A549 (cell line): ENCODE data around the gene KRT76. TPM values are rescaled to one million over a fixed set of nuclear protein-coding genes. Genes with fewer than 3 reads are reported as not detected.

ENCODE experiments used
- ATAC-seq, 2 experiments: fragments of 200-7000 bp in 1 of 2; fragments of >200 bp in 1 of 2; cut with Nextera tagmentation in 1 of 2; cut with Tn5 transposase in 1 of 2; 3 replicates each; pipeline versions ENCODE4 v1.8.0 to v1.9.1; 2018 to 2020; ENCODE audit warnings: mild to moderate bottlenecking in 1 of 2, moderate library complexity in 1 of 2
- CTCF ChIA-PET: fragments of 300-600 bp; sonication (Branson Sonifier 250); formaldehyde crosslinking; extraction: SDS; loops from one replicate; lab custom pipeline; 2021; ENCODE audit warnings: antibody characterized with exemption, inconsistent platforms; lab: Yijun Ruan, JAX
- POLR2A ChIA-PET: fragments of 350-600 bp; formaldehyde crosslinking; extraction: SDS; loops from one replicate; lab custom pipeline; 2021; ENCODE audit warnings: antibody characterized with exemption, inconsistent platforms; lab: Yijun Ruan, JAX
- DNase-seq, 2 experiments: peaks; one replicate each; pipeline versions ENCODE4 v3.0.0 to v3.0.0-alpha.2; 2011 to 2016; ENCODE audit warnings: low read depth in 1 of 2, low spot score in 1 of 2
- FAIRE-seq: peaks from 2 replicates; lab custom pipeline; 2011; peaks lifted over from hg19 to GRCh38; lab: Jason Lieb, UNC
- H3K27ac ChIP-seq, 2 experiments: fragments of >200 bp; sonication (Bioruptor Twin); formaldehyde crosslinking; 3 replicates each; pipeline ENCODE4 v1.5.1; 2016 to 2017
- H3K4me1 ChIP-seq: fragments of >200 bp; sonication (Bioruptor Twin); formaldehyde crosslinking; 3 replicates; pipeline ENCODE4 v1.6.1; 2016
- H3K4me2 ChIP-seq: fragments of >200 bp; sonication (Bioruptor Twin); formaldehyde crosslinking; 3 replicates; pipeline ENCODE4 v1.6.1; 2016
- H3K4me3 ChIP-seq: fragments of >200 bp; sonication (Bioruptor Twin); formaldehyde crosslinking; 3 replicates; pipeline ENCODE4 v1.5.1; 2016
- H3K9me3 ChIP-seq: fragments of >200 bp; sonication (Bioruptor Twin); formaldehyde crosslinking; 3 replicates; pipeline ENCODE4 v1.6.1; 2016
- BHLHE40 ChIP-seq: IDR thresholded peaks from 2 replicates; pipeline ENCODE4 v1.6.1; 2012; ENCODE audit warnings: low read depth, low read length, inconsistent platforms
- CBX2 ChIP-seq: fragments of 200-600 bp; sonication (generic); IDR thresholded peaks from 2 replicates; pipeline ENCODE4 v1.6.1; 2016; ENCODE audit warnings: low read depth, mild to moderate bottlenecking, borderline replicate concordance
- CEBPB ChIP-seq, 2 experiments: fragments of >200 bp in 1 of 2; sonication (Bioruptor Twin) in 1 of 2; formaldehyde crosslinking in 1 of 2; IDR thresholded peaks; 2 replicates each; pipeline ENCODE4 v1.6.1; 2012 to 2016
- E2F6 ChIP-seq: IDR thresholded peaks from 2 replicates; pipeline ENCODE4 v1.6.1; 2012; ENCODE audit warnings: low read depth, borderline replicate concordance
- EHMT2 ChIP-seq: fragments of 200-600 bp; sonication (generic); IDR thresholded peaks from 2 replicates; pipeline ENCODE4 v1.6.1; 2016; ENCODE audit warnings: antibody characterized with exemption, low read depth, mild to moderate bottlenecking, moderate library complexity
- EP300 ChIP-seq, 2 experiments: fragments of >200 bp; sonication (Bioruptor Twin); formaldehyde crosslinking; IDR thresholded peaks; 2 replicates in 1 of 2; 3 replicates in 1 of 2; pipeline ENCODE4 v1.6.1; 2016 to 2017
- FOSB ChIP-seq: fragments of 250-450 bp; sonication (Bioruptor Pico); IDR thresholded peaks from 2 replicates; pipeline ENCODE4 v1.5.0; 2020; ENCODE audit warnings: mild to moderate bottlenecking, moderate library complexity
- FOSL2 ChIP-seq, 2 experiments: fragments of 450-650 bp in 1 of 2; fragments of >200 bp in 1 of 2; sonication (Bioruptor Twin) in 1 of 2; formaldehyde crosslinking; IDR thresholded peaks; 2 replicates each; pipeline versions ENCODE4 v1.5.0 to v1.6.1; 2016 to 2020; ENCODE audit warnings: mild to moderate bottlenecking in 1 of 2, moderate library complexity in 1 of 2
- HEYL ChIP-seq: fragments of 250-450 bp; sonication (Bioruptor Pico); IDR thresholded peaks from 2 replicates; pipeline ENCODE4 v1.8.0; 2021; ENCODE audit warnings: mild to moderate bottlenecking, moderate library complexity
- HOXB13 ChIP-seq: fragments of 250-450 bp; sonication (Bioruptor Pico); IDR thresholded peaks from 2 replicates; pipeline ENCODE4 v1.5.0; 2020; ENCODE audit warnings: low read depth, mild to moderate bottlenecking, moderate library complexity
- HOXB5 ChIP-seq: fragments of 250-450 bp; sonication (Bioruptor Pico); IDR thresholded peaks from 2 replicates; pipeline ENCODE4 v1.5.0; 2020; ENCODE audit warnings: mild to moderate bottlenecking, moderate library complexity
- JUNB ChIP-seq: fragments of >200 bp; sonication (Bioruptor Twin); formaldehyde crosslinking; IDR thresholded peaks from 2 replicates; pipeline ENCODE4 v1.6.1; 2016
- KDM1A ChIP-seq: fragments of 200-600 bp; sonication (generic); IDR thresholded peaks from 2 replicates; pipeline ENCODE4 v1.6.1; 2016; ENCODE audit warnings: low read depth, mild to moderate bottlenecking
- NPAS2 ChIP-seq: fragments of 250-450 bp; sonication (Bioruptor Pico); IDR thresholded peaks from 2 replicates; pipeline ENCODE4 v1.8.0; 2022; ENCODE audit warnings: mild to moderate bottlenecking, moderate library complexity, borderline replicate concordance
- NR3C1 ChIP-seq: fragments of >200 bp; sonication (Bioruptor Twin); formaldehyde crosslinking; IDR thresholded peaks from 3 replicates; pipeline ENCODE4 v1.6.1; 2017
- POLR2AphosphoS2 ChIP-seq: conservative IDR thresholded peaks from 2 replicates; pipeline ENCODE4 v1.6.1; 2012; ENCODE audit warnings: low read length, improper control_type of control experiment, inconsistent platforms
- REST ChIP-seq: fragments of 200-600 bp; sonication (generic); IDR thresholded peaks from 2 replicates; pipeline ENCODE4 v1.6.1; 2016; ENCODE audit warnings: antibody characterized with exemption, mild to moderate bottlenecking, moderate library complexity
- RFX5 ChIP-seq: fragments of 450-650 bp; IDR thresholded peaks from 2 replicates; pipeline ENCODE4 v1.7.1; 2014; ENCODE audit warnings: antibody characterized with exemption, mild to moderate bottlenecking, moderate library complexity
- ZC3H11A ChIP-seq: fragments of 450-650 bp; IDR thresholded peaks from 2 replicates; pipeline ENCODE4 v1.6.1; 2014; ENCODE audit warnings: antibody characterized with exemption, mild to moderate bottlenecking
- ZFP36 ChIP-seq: fragments of 450-650 bp; IDR thresholded peaks from 2 replicates; pipeline ENCODE4 v1.6.1; 2014; ENCODE audit warnings: borderline replicate concordance; ENCODE audit not compliant: partially characterized antibody
- ZSCAN20 ChIP-seq: fragments of 250-450 bp; sonication (Bioruptor Pico); IDR thresholded peaks from 2 replicates; pipeline ENCODE4 v1.8.0; 2022; ENCODE audit warnings: mild to moderate bottlenecking, moderate library complexity
- WGBS: methylation state at CpG from one replicate; pipeline ENCODE4 v1.1.6; 2017; ENCODE audit errors: missing lambda C conversion rate; 5-methylcytosine and 5-hydroxymethylcytosine counted together
- polyA plus RNA-seq, 4 experiments: library from polyadenylated mRNA; depleted of rRNA in 3 of 4; stranded (reverse); fragments of >200 nt; fragmentation: RNase III in 1 of 4; extraction: RNeasy Plus Mini Kit Qiagen cat#74134 plus additional on column Dnase treatment in 1 of 4; gene quantifications; 2 replicates in 3 of 4; 3 replicates in 1 of 4; pipeline ENCODE4 v1.2.3, GENCODE V29; 2011 to 2017

KRT76 gene
- polyA plus RNA-seq, 2 of the 4 experiments (the other 2 are of a cell fraction): not detected

GRCh38 chr12:52811191-52812072, 34.3 kb upstream of the KRT76 start:
- CTCF ChIA-PET: interaction anchor here (0.6 to 1.2 kb wide), 2 partner anchors 11 to 27 kb away, joined by 3 read pairs; no protein-coding TSS in a partner anchor

GRCh38 chr12:52810554-52810953, 33.4 kb upstream of the KRT76 start:
- Histone ChIP-seq H3K4me1 (peaks cover 16% of the 10 kb centered on the region), H3K4me3 (no peak overlapping the region), H3K4me2 (no peak overlapping the region), H3K9me3 (no peaks in the 10 kb centered on the region), H3K27ac (no peak overlapping the region)
- POLR2A ChIA-PET: no interaction called here
- CTCF ChIA-PET: no interaction called here
- TF ChIP-seq KDM1A (no peak), POLR2AphosphoS2 (no peak), NPAS2 (CRISPR knock-in tag) (no peak), CBX2 (no peak), E2F6 (no peak), FOSB (CRISPR knock-in tag) (no peak), ZFP36 (no peak)
- ATAC-seq (no peak), DNase-seq (no peak), FAIRE-seq (no peak)
- 68% methylated on average over 5 of the region's 5 CpGs for WGBS

More at GRCh38 chr12:52811191-52812072, 34.3 kb upstream of the KRT76 start:
- FAIRE-seq: no peak
- H3K4me3 ChIP-seq: no peak overlapping the region
- no peak for ATAC-seq
- no peak overlapping the region for H3K4me2 ChIP-seq
- H3K4me1 ChIP-seq: peaks cover 16% of the 10 kb centered on the region
- no peak overlapping the region for H3K27ac ChIP-seq
- POLR2A ChIA-PET: no interaction called here
- 86% methylated on average over 9 of the region's 9 CpGs for WGBS
- TF ChIP-seq JUNB (no peak), CEBPB (IDR thresholded peaks at IDR 0.05) (no peak), EP300 (IDR thresholded peaks at IDR 0.05) (no peak), EHMT2 (no peak), BHLHE40 (no peak), RFX5 (no peak), FOSL2 (IDR thresholded peaks at IDR 0.05) (no peak), FOSL2 (CRISPR knock-in tag; IDR thresholded peaks at IDR 0.05) (no peak), KDM1A (no peak), FOSB (CRISPR knock-in tag) (no peak), HOXB13 (CRISPR knock-in tag) (no peak), REST (no peak), NR3C1 (no peak), ZSCAN20 (CRISPR knock-in tag) (no peak), ZC3H11A (no peak), HOXB5 (CRISPR knock-in tag) (no peak), HEYL (no peak)
- H3K9me3 ChIP-seq: no peaks in the 10 kb centered on the region
- no peak for DNase-seq
